GM12875 (cell line): Measurements from ENCODE around the gene APOM.

Experiments
- H3K4me3 ChIP-seq: one replicate; pipeline ENCODE4 v1.5.1; 2011; ENCODE audit warnings: low read depth, low read length, control low read depth
- TF ChIP-seq, protein P1 (sequence below): IDR thresholded peaks from 2 replicates; pipeline ENCODE4 v1.5.1; 2011; ENCODE audit warnings: low read depth, mild to moderate bottlenecking, control low read depth, inconsistent platforms, low read length, moderate library complexity, borderline replicate concordance; ENCODE audit not compliant: insufficient read depth

The APOM gene

DNA sequence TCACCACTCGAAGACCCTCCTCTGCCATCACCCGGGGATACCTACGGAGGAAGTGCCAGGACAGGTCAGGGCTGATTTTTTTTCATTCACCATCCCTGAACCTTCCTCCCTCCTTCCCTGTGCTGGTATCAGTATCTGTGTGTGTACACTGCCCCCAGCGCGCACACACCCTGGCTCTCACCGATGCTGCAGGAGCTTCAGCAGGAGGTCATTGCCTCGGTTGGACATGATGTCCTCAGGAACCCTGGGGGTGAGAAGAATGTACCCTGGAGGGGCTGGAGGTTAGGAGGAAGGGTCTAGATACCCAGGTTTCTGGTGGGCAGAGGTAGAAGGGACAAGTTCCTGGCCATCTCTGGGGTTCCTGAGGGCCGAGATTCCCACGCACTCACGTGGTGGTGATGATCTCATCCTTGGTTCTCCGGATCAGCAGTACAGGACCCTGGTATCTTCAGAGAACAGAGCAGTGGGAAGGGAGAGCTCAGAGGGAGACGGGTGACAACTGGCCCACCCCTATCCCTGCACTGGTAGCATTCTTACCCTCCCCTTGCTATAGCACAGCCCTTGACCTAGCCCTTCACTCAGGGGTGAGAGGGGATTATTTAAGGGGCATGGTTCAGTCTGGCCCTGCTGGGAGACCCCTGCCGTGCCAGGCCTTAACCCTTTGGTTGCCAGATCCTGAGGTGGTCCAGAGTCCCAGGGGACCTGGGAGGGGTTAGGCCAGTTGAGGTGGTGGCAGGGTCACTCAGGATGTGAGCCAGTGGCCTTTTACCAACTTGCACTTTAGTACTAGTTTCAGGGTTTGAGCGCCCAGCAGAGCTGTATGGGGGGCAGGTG lies 32.4 kb downstream of the APOM start:
- no peak overlapping the region for H3K4me3 ChIP-seq
- TF ChIP-seq, protein P1, sequence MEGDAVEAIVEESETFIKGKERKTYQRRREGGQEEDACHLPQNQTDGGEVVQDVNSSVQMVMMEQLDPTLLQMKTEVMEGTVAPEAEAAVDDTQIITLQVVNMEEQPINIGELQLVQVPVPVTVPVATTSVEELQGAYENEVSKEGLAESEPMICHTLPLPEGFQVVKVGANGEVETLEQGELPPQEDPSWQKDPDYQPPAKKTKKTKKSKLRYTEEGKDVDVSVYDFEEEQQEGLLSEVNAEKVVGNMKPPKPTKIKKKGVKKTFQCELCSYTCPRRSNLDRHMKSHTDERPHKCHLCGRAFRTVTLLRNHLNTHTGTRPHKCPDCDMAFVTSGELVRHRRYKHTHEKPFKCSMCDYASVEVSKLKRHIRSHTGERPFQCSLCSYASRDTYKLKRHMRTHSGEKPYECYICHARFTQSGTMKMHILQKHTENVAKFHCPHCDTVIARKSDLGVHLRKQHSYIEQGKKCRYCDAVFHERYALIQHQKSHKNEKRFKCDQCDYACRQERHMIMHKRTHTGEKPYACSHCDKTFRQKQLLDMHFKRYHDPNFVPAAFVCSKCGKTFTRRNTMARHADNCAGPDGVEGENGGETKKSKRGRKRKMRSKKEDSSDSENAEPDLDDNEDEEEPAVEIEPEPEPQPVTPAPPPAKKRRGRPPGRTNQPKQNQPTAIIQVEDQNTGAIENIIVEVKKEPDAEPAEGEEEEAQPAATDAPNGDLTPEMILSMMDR, result no peak

DNA sequence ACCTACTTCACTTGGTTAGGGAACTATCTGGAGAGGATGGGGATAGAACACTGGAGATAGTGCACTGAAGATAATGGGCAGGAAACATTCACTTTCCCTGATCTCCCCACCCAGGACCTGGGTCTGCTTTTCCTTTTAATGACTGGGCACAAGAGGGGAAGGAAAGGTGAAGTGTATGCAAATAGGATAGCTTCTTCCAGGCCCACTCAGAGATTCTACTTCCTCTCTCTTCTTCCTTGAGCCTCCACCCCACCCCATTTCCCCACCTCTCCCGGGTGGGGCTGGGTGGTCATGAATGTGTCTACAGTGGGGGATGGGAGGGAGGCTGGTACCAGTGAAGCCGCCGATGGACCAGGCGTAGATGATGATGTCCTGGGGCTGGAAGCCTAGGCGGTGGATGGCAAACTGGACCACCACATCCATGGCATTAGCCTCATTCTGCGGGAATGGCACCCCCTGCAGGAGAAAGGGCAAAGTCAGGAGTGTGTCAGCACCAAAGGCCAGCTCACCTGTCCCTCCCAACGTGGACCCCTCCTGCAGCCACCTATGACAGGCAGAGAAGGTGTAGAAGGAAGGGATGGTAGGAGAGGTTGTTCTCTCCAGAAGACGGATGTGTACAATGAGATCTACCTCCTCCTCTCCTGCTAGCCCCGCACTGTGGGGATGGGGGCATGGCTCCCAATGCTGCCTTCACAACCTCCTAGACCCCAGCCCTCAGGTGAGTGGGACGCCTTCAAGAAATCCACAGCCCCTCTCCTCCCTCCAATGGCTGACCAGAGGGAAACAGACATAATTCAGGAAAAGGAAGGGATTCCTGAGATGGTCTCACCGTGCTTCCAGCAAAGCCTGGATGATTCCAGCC lies 33.8 kb downstream of the APOM start:
- no peak overlapping the region for H3K4me3 ChIP-seq
- TF ChIP-seq, protein P1, result peak; percentile 49; the same call in 1 of the 2 replicates

DNA sequence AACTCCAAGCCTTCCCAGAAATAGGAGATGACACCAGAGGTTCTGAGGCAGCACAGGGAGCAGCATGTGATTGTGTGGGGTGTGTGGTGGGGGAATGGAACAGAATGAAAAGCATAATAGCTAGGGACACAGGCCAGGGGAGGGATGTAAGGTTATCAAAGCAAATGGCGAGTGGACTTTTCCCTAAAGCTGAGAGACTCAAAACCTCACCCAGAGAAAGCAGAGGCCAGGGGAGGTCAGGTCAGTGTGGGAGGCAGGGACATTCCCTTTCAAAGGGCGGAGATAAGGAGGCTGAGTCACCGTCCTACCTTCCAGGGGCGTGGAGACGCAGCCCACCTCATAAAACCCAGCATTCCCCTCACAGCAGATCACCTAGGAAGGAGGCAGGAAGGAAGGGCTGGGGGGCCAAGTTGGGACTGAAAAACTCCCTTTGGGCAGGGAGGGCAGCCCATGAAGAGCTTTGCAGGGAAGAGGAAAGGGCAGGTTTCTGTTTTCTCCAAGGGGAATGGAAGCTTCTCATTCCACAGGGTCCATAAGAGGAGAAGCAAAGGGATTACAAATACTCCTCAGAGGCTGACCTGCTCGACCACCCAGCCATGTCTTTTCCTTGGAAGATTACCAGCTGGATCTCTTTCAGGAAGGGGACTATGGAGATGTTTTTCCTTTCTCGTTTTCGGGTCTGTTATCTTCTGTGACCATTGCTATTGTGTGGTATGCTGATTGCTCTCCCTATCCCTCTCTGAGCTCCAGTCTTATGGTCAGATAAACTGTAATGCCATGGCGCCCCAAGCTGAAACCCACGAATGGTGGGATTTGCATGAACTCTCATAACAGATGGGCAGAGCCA lies 34.8 kb downstream of the APOM start:
- no peak overlapping the region for H3K4me3 ChIP-seq
- TF ChIP-seq, protein P1, result no peak

DNA sequence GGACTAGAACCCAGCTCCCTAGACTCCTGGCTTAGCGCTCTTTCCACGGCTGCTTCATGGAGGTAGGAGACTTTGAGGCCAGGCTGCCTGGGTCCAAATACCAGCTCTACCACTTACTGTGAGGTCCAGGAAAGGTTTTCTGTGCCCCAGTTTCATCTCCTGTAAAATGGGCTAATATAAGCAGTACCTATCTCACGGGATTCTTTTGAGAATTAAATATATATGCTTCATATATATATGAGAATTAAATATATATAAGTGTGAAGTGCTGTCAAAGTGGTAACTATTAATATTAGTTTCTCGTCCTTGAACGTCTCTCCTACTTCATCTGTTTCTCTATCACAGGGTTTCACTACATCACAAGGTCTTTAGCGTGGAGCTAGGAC lies 35.4 kb downstream of the APOM start:
- TF ChIP-seq, protein P1, result no peak
- H3K4me3 ChIP-seq, result no peak overlapping the region

DNA sequence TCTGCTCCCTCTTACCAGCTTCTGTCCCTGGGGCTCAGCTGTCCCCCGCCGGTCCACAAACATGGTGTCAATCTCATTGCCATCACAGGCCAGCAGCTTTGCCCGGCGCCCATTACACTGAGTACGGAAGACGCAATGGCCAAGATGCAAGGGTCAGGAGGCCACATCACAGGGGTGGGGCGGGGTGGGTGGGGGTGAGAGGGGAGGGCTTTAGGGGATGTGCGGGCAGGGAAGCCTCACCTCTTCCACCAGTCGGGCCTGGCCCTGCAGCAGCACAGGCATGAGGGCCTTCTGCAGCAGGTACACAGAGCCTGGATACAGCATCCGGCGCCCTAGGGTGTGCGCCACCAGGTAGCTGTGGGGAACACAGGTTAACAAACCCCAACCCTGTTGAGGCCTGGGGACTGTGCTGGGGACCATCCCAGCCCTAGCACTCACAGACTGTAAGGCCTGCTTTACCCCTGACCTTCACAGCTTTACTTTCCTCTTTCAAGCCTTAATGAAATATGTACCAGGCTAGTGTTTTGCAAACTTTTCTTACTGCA lies 35.9 kb downstream of the APOM start:
- no peak overlapping the region for H3K4me3 ChIP-seq
- TF ChIP-seq, protein P1, result no peak

DNA sequence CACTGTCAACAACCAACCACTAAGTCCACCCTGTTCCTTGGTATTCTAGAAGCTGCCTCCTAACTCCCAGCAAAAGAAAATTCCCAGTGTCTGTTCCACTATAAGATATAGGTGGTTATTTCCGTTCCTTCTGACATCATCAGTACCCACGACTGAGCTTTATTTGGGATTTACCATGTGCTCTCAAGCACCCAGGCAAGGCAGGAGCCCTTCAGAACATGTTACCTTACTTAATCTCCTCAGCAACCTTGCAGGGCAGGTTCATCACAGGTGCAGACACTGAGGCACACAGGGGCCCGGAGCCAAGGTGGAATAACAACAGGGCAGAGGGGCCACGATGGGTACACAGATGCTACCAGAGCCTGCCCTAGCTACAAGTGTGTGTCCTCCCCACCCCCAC lies 36.7 kb downstream of the APOM start:
- TF ChIP-seq, protein P1, result no peak

More for the DNA sequence above, 36.7 kb downstream of the APOM start:
- H3K4me3 ChIP-seq, result no peak overlapping the region
